HepG2 (cell line): ENCODE results near the gene CCDC50. TPM values are rescaled to one million over a fixed set of nuclear protein-coding genes. Genes with fewer than 3 reads are reported as not detected.

Source experiments
- ARID3A ChIP-seq: IDR thresholded peaks from 2 replicates; pipeline ENCODE4 v1.6.1; 2012; ENCODE audit warnings: low read depth, low read length, improper control_type of control experiment
- CHD4 ChIP-seq: fragments of 200-600 bp; sonication (generic); IDR thresholded peaks from 2 replicates; pipeline ENCODE4 v1.7.0; 2017; ENCODE audit warnings: mild to moderate bottlenecking, low read length, borderline replicate concordance
- EHMT2 ChIP-seq: fragments of 200-600 bp; sonication (generic); IDR thresholded peaks from 2 replicates; pipeline ENCODE4 v1.7.0; 2017; ENCODE audit warnings: antibody characterized with exemption, low read depth, low read length, borderline replicate concordance
- ETV5 ChIP-seq: IDR thresholded peaks from 2 replicates; pipeline ENCODE4 v1.6.1; 2018; ENCODE audit warnings: missing biosample characterization, missing genetic modification reagents, inconsistent platforms, borderline replicate concordance
- FOXJ3 ChIP-seq: sonication (generic); formaldehyde crosslinking; IDR thresholded peaks from 2 replicates; pipeline ENCODE4 v1.4.0; 2020; ENCODE audit warnings: missing genetic modification reagents, mild to moderate bottlenecking, borderline replicate concordance
- HDAC6 ChIP-seq: fragments of 200-600 bp; sonication (generic); IDR thresholded peaks from 2 replicates; pipeline ENCODE4 v1.7.0; 2017; ENCODE audit warnings: mild to moderate bottlenecking, antibody characterized with exemption, low read length, low read depth
- MAFK ChIP-seq, 2 experiments: IDR thresholded peaks in 1 of 2; conservative IDR thresholded peaks in 1 of 2; 2 replicates each; pipeline ENCODE4 v1.6.1; 2011; ENCODE audit warnings: improper control_type of control experiment in 2 of 2, low read length in 2 of 2
- RNF2 ChIP-seq: fragments of 450-650 bp; conservative IDR thresholded peaks from 2 replicates; pipeline ENCODE4 v1.6.1; 2016; ENCODE audit warnings: low read depth
- RXRB ChIP-seq: IDR thresholded peaks from 2 replicates; pipeline ENCODE4 v1.6.1; 2016; ENCODE audit warnings: borderline replicate concordance, missing genetic modification reagents, missing compliant biosample characterization
- SMARCC2 ChIP-seq: fragments of 450-650 bp; IDR thresholded peaks from 2 replicates; pipeline ENCODE4 v1.6.1; 2017; ENCODE audit warnings: antibody characterized with exemption, mild to moderate bottlenecking
- SOX13 ChIP-seq, 3 experiments: fragments of 450-650 bp in 1 of 3; sonication (generic) in 1 of 3; formaldehyde crosslinking in 1 of 3; IDR thresholded peaks in 2 of 3; conservative IDR thresholded peaks in 1 of 3; 2 replicates each; pipeline versions ENCODE4 v1.5.0 to v1.6.1; 2016 to 2020; ENCODE audit warnings: antibody characterized with exemption in 1 of 3, mild to moderate bottlenecking in 1 of 3, missing compliant biosample characterization in 1 of 3, missing genetic modification reagents in 1 of 3, moderate library complexity in 1 of 3
- ZMYM3 ChIP-seq: sonication (generic); formaldehyde crosslinking; IDR thresholded peaks from 2 replicates; pipeline ENCODE4 v1.5.1; 2020; ENCODE audit warnings: mild to moderate bottlenecking, missing genetic modification reagents
- ZNF121 ChIP-seq: sonication (generic); formaldehyde crosslinking; IDR thresholded peaks from 2 replicates; pipeline ENCODE4 v1.5.0; 2020; ENCODE audit warnings: mild to moderate bottlenecking, missing genetic modification reagents
- ZNF570 ChIP-seq: sonication (generic); formaldehyde crosslinking; IDR thresholded peaks from 2 replicates; pipeline ENCODE4 v1.4.0; 2020; ENCODE audit warnings: mild to moderate bottlenecking, missing genetic modification reagents, borderline replicate concordance
- ZNF580 ChIP-seq: IDR thresholded peaks from 2 replicates; pipeline ENCODE4 v1.6.1; 2016; ENCODE audit warnings: low read depth, borderline replicate concordance
- ZNF703 ChIP-seq: sonication (generic); formaldehyde crosslinking; IDR thresholded peaks from 2 replicates; pipeline ENCODE4 v1.5.1; 2020; ENCODE audit warnings: missing genetic modification reagents, mild to moderate bottlenecking, moderate library complexity, borderline replicate concordance
- polyA plus RNA-seq, 8 experiments: library from polyadenylated mRNA; depleted of rRNA in 3 of 8; stranded (reverse) in 7 of 8; unstranded in 1 of 8; fragments of >200 nt; fragmentation: Illumina TruSeq in 4 of 8; extraction: Trizol in 4 of 8; gene quantifications; 2 replicates each; pipeline versions ENCODE4 v1.2.1 to v1.2.3, GENCODE V29; 2011 to 2016; ENCODE audit warnings: low read depth in 4 of 8, missing spikeins in 1 of 8, mixed read lengths in 1 of 8; ENCODE audit not compliant: insufficient read depth in 1 of 8
- total RNA-seq, 5 experiments: library from RNA; depleted of rRNA; stranded (reverse); fragments of >200 nt; fragmentation: Illumina TruSeq; extraction: Trizol; gene quantifications; 2 replicates each; pipeline ENCODE4 v1.2.3, GENCODE V29; 2016; ENCODE audit warnings: low read depth in 1 of 5
- TF ChIP-seq, protein P1 (sequence below): sonication (generic); formaldehyde crosslinking; conservative IDR thresholded peaks from 2 replicates; pipeline ENCODE4 v1.4.0; 2020; ENCODE audit warnings: missing genetic modification reagents
- TF ChIP-seq, protein P2 (sequence below): sonication (generic); formaldehyde crosslinking; IDR thresholded peaks from 2 replicates; pipeline ENCODE4 v1.5.1; 2020; ENCODE audit warnings: mild to moderate bottlenecking, missing genetic modification reagents
- TF ChIP-seq, protein P3 (sequence below): IDR thresholded peaks from 2 replicates; pipeline ENCODE4 v1.6.1; 2016; ENCODE audit warnings: mild to moderate bottlenecking

CCDC50 gene
- total and polyA plus RNA-seq, 2 of the 13 experiments (the other 11 are each of a cell fraction or from before 2014, with no cell fraction given) = 47.6 to 66.4 TPM

GRCh38 chr3:191431160-191431822, 102.1 kb downstream of the CCDC50 start (continued):
- TF ChIP-seq, protein P1, sequence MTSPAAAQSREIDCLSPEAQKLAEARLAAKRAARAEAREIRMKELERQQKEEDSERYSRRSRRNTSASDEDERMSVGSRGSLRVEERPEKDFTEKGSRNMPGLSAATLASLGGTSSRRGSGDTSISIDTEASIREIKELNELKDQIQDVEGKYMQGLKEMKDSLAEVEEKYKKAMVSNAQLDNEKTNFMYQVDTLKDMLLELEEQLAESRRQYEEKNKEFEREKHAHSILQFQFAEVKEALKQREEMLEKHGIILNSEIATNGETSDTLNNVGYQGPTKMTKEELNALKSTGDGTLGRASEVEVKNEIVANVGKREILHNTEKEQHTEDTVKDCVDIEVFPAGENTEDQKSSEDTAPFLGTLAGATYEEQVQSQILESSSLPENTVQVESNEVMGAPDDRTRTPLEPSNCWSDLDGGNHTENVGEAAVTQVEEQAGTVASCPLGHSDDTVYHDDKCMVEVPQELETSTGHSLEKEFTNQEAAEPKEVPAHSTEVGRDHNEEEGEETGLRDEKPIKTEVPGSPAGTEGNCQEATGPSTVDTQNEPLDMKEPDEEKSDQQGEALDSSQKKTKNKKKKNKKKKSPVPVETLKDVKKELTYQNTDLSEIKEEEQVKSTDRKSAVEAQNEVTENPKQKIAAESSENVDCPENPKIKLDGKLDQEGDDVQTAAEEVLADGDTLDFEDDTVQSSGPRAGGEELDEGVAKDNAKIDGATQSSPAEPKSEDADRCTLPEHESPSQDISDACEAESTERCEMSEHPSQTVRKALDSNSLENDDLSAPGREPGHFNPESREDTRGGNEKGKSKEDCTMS (CRISPR knock-in tag) = no peak
- TF ChIP-seq ETV5 (CRISPR knock-in tag) = no peak
- TF ChIP-seq ZMYM3 (CRISPR knock-in tag) = no peak
- TF ChIP-seq ZNF580 (CRISPR knock-in tag) = no peak
- TF ChIP-seq ARID3A = peak; percentile 29; the same call in 1 of the 2 replicates
- TF ChIP-seq RXRB (CRISPR knock-in tag) = peak; percentile 36; the same call in 1 of the 2 replicates
- peak; percentile 30; the same call in 1 of the 2 replicates for TF ChIP-seq FOXJ3 (CRISPR knock-in tag)
- no peak for TF ChIP-seq RNF2
- TF ChIP-seq ZNF121 = no peak
- no peak for TF ChIP-seq ZNF570 (CRISPR knock-in tag)
- TF ChIP-seq CHD4 = no peak
- TF ChIP-seq ZNF703 (CRISPR knock-in tag) = no peak
- no peak for TF ChIP-seq SMARCC2
- TF ChIP-seq, protein P2, sequence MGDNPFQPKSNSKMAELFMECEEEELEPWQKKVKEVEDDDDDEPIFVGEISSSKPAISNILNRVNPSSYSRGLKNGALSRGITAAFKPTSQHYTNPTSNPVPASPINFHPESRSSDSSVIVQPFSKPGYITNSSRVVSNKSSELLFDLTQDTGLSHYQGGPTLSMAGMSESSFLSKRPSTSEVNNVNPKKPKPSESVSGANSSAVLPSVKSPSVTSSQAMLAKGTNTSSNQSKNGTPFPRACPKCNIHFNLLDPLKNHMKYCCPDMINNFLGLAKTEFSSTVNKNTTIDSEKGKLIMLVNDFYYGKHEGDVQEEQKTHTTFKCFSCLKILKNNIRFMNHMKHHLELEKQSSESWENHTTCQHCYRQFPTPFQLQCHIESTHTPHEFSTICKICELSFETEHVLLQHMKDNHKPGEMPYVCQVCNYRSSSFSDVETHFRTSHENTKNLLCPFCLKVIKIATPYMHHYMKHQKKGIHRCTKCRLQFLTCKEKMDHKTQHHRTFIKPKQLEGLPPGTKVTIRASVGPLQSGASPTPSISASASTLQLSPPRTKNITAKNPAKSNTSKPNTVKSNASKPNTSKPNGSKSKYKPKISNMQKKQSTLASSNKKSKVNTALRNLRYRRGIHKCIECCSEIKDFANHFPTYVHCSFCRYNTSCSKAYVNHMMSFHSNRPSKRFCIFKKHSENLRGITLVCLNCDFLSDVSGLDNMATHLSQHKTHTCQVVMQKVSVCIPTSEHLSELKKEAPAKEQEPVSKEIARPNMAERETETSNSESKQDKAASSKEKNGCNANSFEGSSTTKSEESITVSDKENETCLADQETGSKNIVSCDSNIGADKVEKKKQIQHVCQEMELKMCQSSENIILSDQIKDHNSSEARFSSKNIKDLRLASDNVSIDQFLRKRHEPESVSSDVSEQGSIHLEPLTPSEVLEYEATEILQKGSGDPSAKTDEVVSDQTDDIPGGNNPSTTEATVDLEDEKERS (CRISPR knock-in tag) = 0 out of 2 replicates have a peak, but pooled peaks have one; percentile 20
- no peak for TF ChIP-seq MAFK (conservative IDR thresholded peaks at IDR 0.05 in 1 of 2, IDR thresholded peaks at IDR 0.05 in 1 of 2; ENCODE audit: low read length in 2 of 2)
- peak; percentile 39; the same call in 1 of the 2 replicates for TF ChIP-seq EHMT2
- TF ChIP-seq, protein P3, sequence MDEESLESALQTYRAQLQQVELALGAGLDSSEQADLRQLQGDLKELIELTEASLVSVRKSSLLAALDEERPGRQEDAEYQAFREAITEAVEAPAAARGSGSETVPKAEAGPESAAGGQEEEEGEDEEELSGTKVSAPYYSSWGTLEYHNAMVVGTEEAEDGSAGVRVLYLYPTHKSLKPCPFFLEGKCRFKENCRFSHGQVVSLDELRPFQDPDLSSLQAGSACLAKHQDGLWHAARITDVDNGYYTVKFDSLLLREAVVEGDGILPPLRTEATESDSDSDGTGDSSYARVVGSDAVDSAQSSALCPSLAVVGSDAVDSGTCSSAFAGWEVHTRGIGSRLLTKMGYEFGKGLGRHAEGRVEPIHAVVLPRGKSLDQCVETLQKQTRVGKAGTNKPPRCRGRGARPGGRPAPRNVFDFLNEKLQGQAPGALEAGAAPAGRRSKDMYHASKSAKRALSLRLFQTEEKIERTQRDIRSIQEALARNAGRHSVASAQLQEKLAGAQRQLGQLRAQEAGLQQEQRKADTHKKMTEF (CRISPR knock-in tag) = peak; percentile 74; the same call in 1 of the 2 replicates
- TF ChIP-seq HDAC6 = no peak
- no peak for TF ChIP-seq SOX13 (IDR thresholded peaks at IDR 0.05)
- TF ChIP-seq SOX13 (CRISPR knock-in tag; conservative IDR thresholded peaks at IDR 0.05 in 1 of 2, IDR thresholded peaks at IDR 0.05 in 1 of 2) = peak in 1 of 2 experiments; percentile 47; a peak in 1 of 4 replicates
